Activated CD4-positive, alpha-beta T cell treated with anti-CD3 and anti-CD28 coated beads, Interleukin-2, amount 10 ng/mL, durations not matched to agents 24 days and 14 days (primary cell): Measurements from ENCODE around the gene FGF11. TPM values are rescaled to one million over a fixed set of nuclear protein-coding genes. Genes with fewer than 3 reads are reported as not detected.

Source experiments
- DNase-seq: peaks from one replicate; pipeline ENCODE4 v3.0.0; 2022
- H3K27ac Mint-ChIP-seq: one replicate; pipeline ENCODE4 v1.8.0; 2022; ENCODE audit warnings: mild to moderate bottlenecking, mixed read lengths
- H3K27me3 Mint-ChIP-seq: one replicate; pipeline ENCODE4 v1.8.0; 2022; ENCODE audit warnings: mixed read lengths
- H3K36me3 Mint-ChIP-seq: one replicate; pipeline ENCODE4 v1.8.0; 2022; ENCODE audit warnings: low read depth, mild to moderate bottlenecking, mixed read lengths
- H3K4me1 Mint-ChIP-seq: one replicate; pipeline ENCODE4 v1.8.0; 2021; ENCODE audit warnings: mixed read lengths
- H3K4me3 Mint-ChIP-seq: one replicate; pipeline ENCODE4 v1.8.0; 2022; ENCODE audit warnings: mild to moderate bottlenecking, moderate library complexity, mixed read lengths
- H3K9me3 Mint-ChIP-seq: one replicate; pipeline ENCODE4 v1.8.0; 2021; ENCODE audit warnings: mixed read lengths
- intact Hi-C: fragments of 100-400 bp; cut with micrococcal nuclease; formaldehyde crosslinking; loops from one replicate; pipeline ENCODE4 v1.15.1; 2023
- total RNA-seq: library from RNA; stranded (reverse); gene quantifications from 2 replicates; pipeline ENCODE4 v1.2.3, GENCODE V29; 2022

The FGF11 gene
- total RNA-seq, 1 donor from 2014 or later: 9.5 TPM

- Mint-ChIP-seq H3K27ac (peak overlapping the region; percentile 3), H3K36me3 (peaks cover 37% of the 10 kb centered on the region), H3K4me1 (peaks cover 37% of the 10 kb centered on the region), H3K9me3 (no peaks in the 10 kb centered on the region), H3K27me3 (peaks cover 33% of the 10 kb centered on the region), H3K4me3 (no peak overlapping the region)
- intact Hi-C loops: no loop called here
- DNase-seq: no peak
Observed at GRCh38 chr17:7443499-7444485, 4.5 kb downstream of the FGF11 start.

- Mint-ChIP-seq H3K4me1 (peaks cover 32% of the 10 kb centered on the region), H3K27ac (peak within 1 kb of the TSS; percentile 10), H3K36me3 (peaks cover 39% of the 10 kb centered on the region), H3K4me3 (peak within 1 kb of the TSS; percentile 83), H3K27me3 (peaks cover 29% of the 10 kb centered on the region), H3K9me3 (no peaks in the 10 kb centered on the region)
- DNase-seq: peak; percentile 76
- intact Hi-C loops: loop anchor here (1.0 kb wide), 1 partner anchor 10 kb away; no protein-coding TSS in a partner anchor
Observed at GRCh38 chr17:7444682-7445618, 5.6 kb downstream of the FGF11 start, which contains the start of gene CHRNB1. Gene CHRNB1 (plus strand): TSS chr17:7445061. CDS start chr17:7445128, 67 bp downstream.

GRCh38 chr17:7445619-7445968, 6.3 kb downstream of the FGF11 start:
- intact Hi-C loops: loop anchor here (1.0 kb wide), 1 partner anchor 10 kb away; no protein-coding TSS in a partner anchor
- peak overlapping the region; percentile 83 for H3K4me3 Mint-ChIP-seq
- peaks cover 26% of the 10 kb centered on the region for H3K27me3 Mint-ChIP-seq
- H3K36me3 Mint-ChIP-seq: peaks cover 42% of the 10 kb centered on the region
- peak; percentile 82 for DNase-seq
- H3K27ac Mint-ChIP-seq: peak overlapping the region; percentile 10
- H3K9me3 Mint-ChIP-seq: no peaks in the 10 kb centered on the region
- H3K4me1 Mint-ChIP-seq: peaks cover 27% of the 10 kb centered on the region

GRCh38 chr17:7448461-7448860, 9.1 kb downstream of the FGF11 start:
- peaks cover 21% of the 10 kb centered on the region for H3K4me1 Mint-ChIP-seq
- H3K27me3 Mint-ChIP-seq: peaks cover 22% of the 10 kb centered on the region
- intact Hi-C loops: no loop called here
- no peak overlapping the region for H3K4me3 Mint-ChIP-seq
- peaks cover 34% of the 10 kb centered on the region for H3K36me3 Mint-ChIP-seq
- DNase-seq: peak; percentile 53
- no peaks in the 10 kb centered on the region for H3K9me3 Mint-ChIP-seq
- no peak overlapping the region for H3K27ac Mint-ChIP-seq

- no peak overlapping the region for H3K4me3 Mint-ChIP-seq
- peaks cover 13% of the 10 kb centered on the region for H3K4me1 Mint-ChIP-seq
- no peaks in the 10 kb centered on the region for H3K27me3 Mint-ChIP-seq
- no peak overlapping the region for H3K27ac Mint-ChIP-seq
- no peak for DNase-seq
- intact Hi-C loops: no loop called here
- peaks cover 22% of the 10 kb centered on the region for H3K36me3 Mint-ChIP-seq
- no peaks in the 10 kb centered on the region for H3K9me3 Mint-ChIP-seq
Observed at GRCh38 chr17:7459961-7460545, 20.7 kb downstream of the FGF11 start.

GRCh38 chr17:7460850-7461660, 21.7 kb downstream of the FGF11 start:
- intact Hi-C loops: no loop called here
- Mint-ChIP-seq H3K27me3 (no peaks in the 10 kb centered on the region), H3K27ac (no peak overlapping the region), H3K4me1 (peaks cover 10% of the 10 kb centered on the region), H3K9me3 (no peaks in the 10 kb centered on the region), H3K36me3 (peaks cover 25% of the 10 kb centered on the region), H3K4me3 (no peak overlapping the region)
- no peak for DNase-seq

- peaks cover 2% of the 10 kb centered on the region for H3K4me1 Mint-ChIP-seq
- intact Hi-C loops: no loop called here
- H3K4me3 Mint-ChIP-seq: no peak overlapping the region
- H3K27ac Mint-ChIP-seq: no peak overlapping the region
- no peaks in the 10 kb centered on the region for H3K9me3 Mint-ChIP-seq
- H3K27me3 Mint-ChIP-seq: no peaks in the 10 kb centered on the region
- DNase-seq: no peak
- peaks cover 30% of the 10 kb centered on the region for H3K36me3 Mint-ChIP-seq
Observed at GRCh38 chr17:7462474-7463371, 23.4 kb downstream of the FGF11 start.

GRCh38 chr17:7463372-7463846, 24.1 kb downstream of the FGF11 start:
- Mint-ChIP-seq H3K27ac (no peak overlapping the region), H3K36me3 (peaks cover 30% of the 10 kb centered on the region), H3K4me1 (peaks cover 2% of the 10 kb centered on the region), H3K27me3 (no peaks in the 10 kb centered on the region), H3K4me3 (no peak overlapping the region), H3K9me3 (no peaks in the 10 kb centered on the region)
- no peak for DNase-seq
- intact Hi-C loops: no loop called here

GRCh38 chr17:7464081-7464480, 24.8 kb downstream of the FGF11 start:
- intact Hi-C loops: no loop called here
- H3K9me3 Mint-ChIP-seq: no peaks in the 10 kb centered on the region
- H3K4me3 Mint-ChIP-seq: no peak overlapping the region
- no peak for DNase-seq
- no peak overlapping the region for H3K27ac Mint-ChIP-seq
- no peaks in the 10 kb centered on the region for H3K27me3 Mint-ChIP-seq
- peaks cover 26% of the 10 kb centered on the region for H3K36me3 Mint-ChIP-seq
- H3K4me1 Mint-ChIP-seq: peaks cover 2% of the 10 kb centered on the region

GRCh38 chr17:7465597-7466275, 26.4 kb downstream of the FGF11 start:
- H3K27ac Mint-ChIP-seq: no peak overlapping the region
- no peaks in the 10 kb centered on the region for H3K27me3 Mint-ChIP-seq
- H3K9me3 Mint-ChIP-seq: no peaks in the 10 kb centered on the region
- no peak for DNase-seq
- peaks cover 14% of the 10 kb centered on the region for H3K36me3 Mint-ChIP-seq
- no peaks in the 10 kb centered on the region for H3K4me1 Mint-ChIP-seq
- no peak overlapping the region for H3K4me3 Mint-ChIP-seq
- intact Hi-C loops: no loop called here

- Mint-ChIP-seq H3K27ac (no peak overlapping the region), H3K27me3 (no peaks in the 10 kb centered on the region), H3K36me3 (peaks cover 10% of the 10 kb centered on the region), H3K9me3 (no peaks in the 10 kb centered on the region), H3K4me3 (no peak overlapping the region), H3K4me1 (no peaks in the 10 kb centered on the region)
- intact Hi-C loops: no loop called here
- no peak for DNase-seq
Observed at GRCh38 chr17:7466318-7466638, 27.0 kb downstream of the FGF11 start.
